GM13976 (cell line): Measurements from ENCODE around the gene CCL28.

Source experiments
- DNase-seq: peaks from one replicate; pipeline ENCODE4 v3.0.0; 2012; ENCODE audit warnings: low spot score
- in situ Hi-C: fragments of 300-500 bp; cut with MboI; formaldehyde crosslinking; loops from one replicate; pipeline ENCODE4 v1.12.0; 2022; ENCODE audit warnings: low sequenced_read_pairs, mixed read lengths, inconsistent platforms; ENCODE audit not compliant: unreplicated experiment
- TF ChIP-seq, protein P1 (sequence below): IDR thresholded peaks from 2 replicates; pipeline ENCODE4 v1.5.1; 2012; ENCODE audit warnings: borderline replicate concordance, mild to moderate bottlenecking; ENCODE audit not compliant: insufficient read depth; ENCODE audit errors: extremely low read depth, missing control alignments, control extremely low read depth

Gene CCL28

GRCh38 chr5:43352131-43352530 lies 60.1 kb downstream of the CCL28 start:
- TF ChIP-seq, protein P1, sequence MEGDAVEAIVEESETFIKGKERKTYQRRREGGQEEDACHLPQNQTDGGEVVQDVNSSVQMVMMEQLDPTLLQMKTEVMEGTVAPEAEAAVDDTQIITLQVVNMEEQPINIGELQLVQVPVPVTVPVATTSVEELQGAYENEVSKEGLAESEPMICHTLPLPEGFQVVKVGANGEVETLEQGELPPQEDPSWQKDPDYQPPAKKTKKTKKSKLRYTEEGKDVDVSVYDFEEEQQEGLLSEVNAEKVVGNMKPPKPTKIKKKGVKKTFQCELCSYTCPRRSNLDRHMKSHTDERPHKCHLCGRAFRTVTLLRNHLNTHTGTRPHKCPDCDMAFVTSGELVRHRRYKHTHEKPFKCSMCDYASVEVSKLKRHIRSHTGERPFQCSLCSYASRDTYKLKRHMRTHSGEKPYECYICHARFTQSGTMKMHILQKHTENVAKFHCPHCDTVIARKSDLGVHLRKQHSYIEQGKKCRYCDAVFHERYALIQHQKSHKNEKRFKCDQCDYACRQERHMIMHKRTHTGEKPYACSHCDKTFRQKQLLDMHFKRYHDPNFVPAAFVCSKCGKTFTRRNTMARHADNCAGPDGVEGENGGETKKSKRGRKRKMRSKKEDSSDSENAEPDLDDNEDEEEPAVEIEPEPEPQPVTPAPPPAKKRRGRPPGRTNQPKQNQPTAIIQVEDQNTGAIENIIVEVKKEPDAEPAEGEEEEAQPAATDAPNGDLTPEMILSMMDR: no peak
- in situ Hi-C loops: no loop called here
- DNase-seq: no peak

- TF ChIP-seq, protein P1: no peak
Observed at GRCh38 chr5:43348861-43349363, 63.3 kb downstream of the CCL28 start.

DNA sequence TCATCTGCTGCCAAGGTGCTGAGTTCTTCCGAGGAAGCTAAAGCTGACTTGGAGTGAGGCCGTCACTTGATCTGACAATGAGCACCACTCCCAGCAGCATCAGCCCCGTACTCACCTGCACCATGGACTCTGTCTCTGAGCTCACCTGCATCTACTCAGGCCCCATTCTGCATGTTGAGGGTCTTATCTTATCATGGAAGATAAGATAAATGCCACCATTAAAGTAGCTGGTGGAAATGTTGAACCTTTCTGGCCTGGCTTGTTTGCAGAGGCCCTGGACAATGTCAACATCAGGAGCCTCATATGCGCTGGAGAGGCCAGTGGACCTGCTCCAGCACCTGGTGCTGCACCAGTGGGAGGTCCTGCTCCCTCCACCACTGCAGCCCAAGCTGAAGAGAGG lies 64.0 kb downstream of the CCL28 start:
- TF ChIP-seq, protein P1: no peak
- in situ Hi-C loops: no loop called here
- no peak for DNase-seq

More at GRCh38 chr5:43348861-43349363, 63.3 kb downstream of the CCL28 start:
- DNase-seq: no peak
- in situ Hi-C loops: no loop called here

DNA sequence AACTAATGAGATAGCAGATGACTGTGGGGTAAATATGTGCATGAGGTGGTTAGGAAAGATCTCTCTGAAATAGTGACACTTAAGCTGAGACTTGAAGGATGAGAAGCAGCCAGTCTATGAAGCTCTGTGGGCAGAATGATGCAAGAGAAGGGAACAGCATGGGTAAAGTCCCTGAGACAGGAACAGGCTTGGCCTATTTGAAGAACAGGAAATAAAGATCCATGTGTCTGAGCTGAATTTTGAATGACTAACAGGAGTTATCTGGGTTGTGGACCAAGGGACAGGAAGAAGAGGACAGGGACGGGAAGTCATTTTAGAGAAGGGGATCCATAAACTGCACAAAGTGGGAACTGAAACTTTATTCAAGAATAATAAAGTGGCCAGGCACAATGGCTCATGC lies 73.3 kb downstream of the CCL28 start:
- in situ Hi-C loops: no loop called here
- TF ChIP-seq, protein P1: no peak
- DNase-seq: no peak

- TF ChIP-seq, protein P1: no peak
- in situ Hi-C loops: no loop called here
Observed at GRCh38 chr5:43336159-43336558, 76.0 kb downstream of the CCL28 start.

GRCh38 chr5:43335681-43336080 lies 76.5 kb downstream of the CCL28 start:
- DNase-seq: no peak
- TF ChIP-seq, protein P1: no peak
- in situ Hi-C loops: no loop called here

More at GRCh38 chr5:43336159-43336558, 76.0 kb downstream of the CCL28 start:
- DNase-seq: no peak
